Measurements from ENCODE around the gene TSPOAP1. TPM values are rescaled to one million over a fixed set of nuclear protein-coding genes. Genes with fewer than 3 reads are reported as not detected.

Gene TSPOAP1
- total and polyA plus RNA-seq, 2 of the 13 experiments (the other 11 are each of a cell fraction or from before 2014, with no cell fraction given) = not detected

- TF ChIP-seq IRF9 (CRISPR knock-in tag; IDR thresholded peaks at IDR 0.05; ENCODE audit: borderline replicate concordance) (no peak), FOXC1 (CRISPR knock-in tag; IDR thresholded peaks at IDR 0.05; ENCODE audit: borderline replicate concordance) (0 out of 2 replicates have a peak, but pooled peaks have one; percentile 10), ZNF101 (CRISPR knock-in tag; IDR thresholded peaks at IDR 0.05; ENCODE audit: borderline replicate concordance, low read depth) (no peak), ZNF574 (CRISPR knock-in tag; IDR thresholded peaks at IDR 0.05) (0 out of 2 replicates have a peak, but pooled peaks have one; percentile 41), GATAD1 (CRISPR knock-in tag; IDR thresholded peaks at IDR 0.05) (peak; percentile 32; the same call in 1 of the 2 replicates), ZNF432 (CRISPR knock-in tag; IDR thresholded peaks at IDR 0.05; ENCODE audit: borderline replicate concordance) (no peak), RELA (CRISPR knock-in tag; IDR thresholded peaks at IDR 0.05) (no peak), ZNF362 (CRISPR knock-in tag; IDR thresholded peaks at IDR 0.05; ENCODE audit: borderline replicate concordance) (0 out of 2 replicates have a peak, but pooled peaks have one; percentile 28), SMC3 (IDR thresholded peaks at IDR 0.05; ENCODE audit: low read length) (peak; percentile 43; the same call in 1 of the 2 replicates), HMGXB3 (CRISPR knock-in tag; IDR thresholded peaks at IDR 0.05; ENCODE audit: borderline replicate concordance) (no peak), NR3C1 (CRISPR knock-in tag; IDR thresholded peaks at IDR 0.05) (no peak), HDAC2 (CRISPR knock-in tag; IDR thresholded peaks at IDR 0.05) (peak; percentile 31; the same call in 1 of the 2 replicates), IKZF5 (CRISPR knock-in tag; IDR thresholded peaks at IDR 0.05) (peak; percentile 29; the same call in 1 of the 2 replicates), ZNF232 (CRISPR knock-in tag; IDR thresholded peaks at IDR 0.05; ENCODE audit: borderline replicate concordance) (no peak), SALL1 (CRISPR knock-in tag; IDR thresholded peaks at IDR 0.05) (peak; percentile 35; the same call in 1 of the 2 replicates), STAG1 (CRISPR knock-in tag; IDR thresholded peaks at IDR 0.05) (peak; percentile 82)
These were observed 20.2 kb downstream of the TSPOAP1 start (continued) for GRCh38 chr17:58308173-58308984.

Measured in HepG2 (cell line).